AG10803 (cell line): ENCODE data around the gene PRUNE2.
A peak's percentile ranks its signal among the peaks of the same experiment; 100 is the strongest.

Experiments used
- DNase-seq: peaks from one replicate; pipeline ENCODE4 v3.0.0; 2010; ENCODE audit warnings: low read depth
- H3K4me3 ChIP-seq: 2 replicates; pipeline ENCODE4 v1.5.1; 2011; ENCODE audit warnings: mild to moderate bottlenecking, low read length, control low read depth
- CTCF ChIP-seq: conservative IDR thresholded peaks from 2 replicates; pipeline ENCODE4 v1.5.1; 2011; ENCODE audit warnings: mild to moderate bottlenecking, low read length, control low read depth, inconsistent platforms

Gene PRUNE2

GRCh38 chr9:76690973-76691370 lies 214.9 kb downstream of the PRUNE2 start:
- H3K4me3 ChIP-seq, result no peak overlapping the region
- no peak for DNase-seq
- TF ChIP-seq CTCF, result no peak

GRCh38 chr9:76690246-76690972 lies 215.5 kb downstream of the PRUNE2 start:
- peak; percentile 30 for DNase-seq
- H3K4me3 ChIP-seq, result no peak overlapping the region
- no peak for TF ChIP-seq CTCF

GRCh38 chr9:76688471-76689238 lies 217.3 kb downstream of the PRUNE2 start:
- no peak overlapping the region for H3K4me3 ChIP-seq
- no peak for TF ChIP-seq CTCF
- DNase-seq, result peak; percentile 50

GRCh38 chr9:76687861-76688391 lies 218.0 kb downstream of the PRUNE2 start:
- no peak overlapping the region for H3K4me3 ChIP-seq
- DNase-seq, result peak; percentile 81
- no peak for TF ChIP-seq CTCF

GRCh38 chr9:76686756-76687155 lies 219.2 kb downstream of the PRUNE2 start:
- no peak overlapping the region for H3K4me3 ChIP-seq
- TF ChIP-seq CTCF, result no peak
- DNase-seq, result no peak

GRCh38 chr9:76684213-76684612 lies 221.7 kb downstream of the PRUNE2 start:
- H3K4me3 ChIP-seq, result no peak overlapping the region
- no peak for DNase-seq
- no peak for TF ChIP-seq CTCF
